Posterior vena cava (tissue), 2 donors: ENCODE results near the gene ANO10. TPM values are rescaled to one million over a fixed set of nuclear protein-coding genes. Genes with fewer than 3 reads are reported as not detected.
"Not testable (repeated sequence)": the region's sequence is repeated elsewhere in the genome, so short reads cannot be mapped to it uniquely, and the experiment has no call there.

ENCODE experiments used
- DNase-seq: peaks from one replicate; pipeline ENCODE4 v3.0.0-alpha.2; 2020; ENCODE audit warnings: low spot score
- intact Hi-C, 2 donors: fragments of 100-400 bp; cut with DNase I; formaldehyde crosslinking; loops; one replicate each; pipeline versions ENCODE4 v1.14.1 to v1.14.2; 2022 to 2023
- long read RNA-seq, 2 donors: library from polyadenylated mRNA; unstranded; transcript quantifications; one replicate each; pipeline ENCODE4 v2.0.0, GENCODE V29; 2020 to 2021
- total RNA-seq, 2 donors: library from RNA; stranded (reverse); fragmentation: NEBNext Ultra II Directional; extraction: Animal tissue kit (Norgen Biotek cat#: 25700); gene quantifications; one replicate each; pipeline ENCODE4 v1.2.1, GENCODE V29; 2021
- donor health status: DM: yes; HTN: yes; CAD: no.
- donor health status: DM: yes; HTN: yes; CAD: no.

Gene ANO10
- 10 to 100 TPM; 56.1 to 61.5 TPM for total RNA-seq
- long read RNA-seq, donor 1, transcript ANO10-201 (13 exons, 3,212 nt) = major isoform, 10 of 23 reads
- long read RNA-seq, donor 1, partial matches to known transcripts = 4 of 23 reads
- long read RNA-seq, donor 1, other reads (novel, unspliced or antisense) = 9 of 23 reads
- long read RNA-seq, donor 2, transcript ANO10-201 (13 exons, 3,212 nt) = major isoform, 63 of 144 reads
- long read RNA-seq, donor 2, transcript ANO10-203 (12 exons, 2,419 nt) = minor isoform, 18 of 144 reads
- long read RNA-seq, donor 2, partial matches to known transcripts = 25 of 144 reads
- long read RNA-seq, donor 2, other reads (novel, unspliced or antisense) = 35 of 144 reads

GRCh38 chr3:43621656-43622432 lies at the start of gene ANO10:
TSS of gene ANO10 (minus strand) at chr3:43622011. CDS start at chr3:43605852, 16,159 bp downstream.
- peak; percentile 100 for DNase-seq
- intact Hi-C loops = no loop called here

GRCh38 chr3:43670635-43671522 lies 49.1 kb upstream of the ANO10 start:
- DNase-seq = no peak
- intact Hi-C loops = no loop called here

- DNase-seq, intact Hi-C loops: not testable (repeated sequence)
Measured at GRCh38 chr3:43665011-43665410, 43.2 kb upstream of the ANO10 start.

GRCh38 chr3:43661376-43661775 lies 39.6 kb upstream of the ANO10 start:
- intact Hi-C loops = not testable (repeated sequence)

GRCh38 chr3:43659250-43659880 lies 37.6 kb upstream of the ANO10 start:
- DNase-seq = no peak
- intact Hi-C loops = no loop called here

More at GRCh38 chr3:43661376-43661775, 39.6 kb upstream of the ANO10 start:
- not testable (repeated sequence) for DNase-seq

GRCh38 chr3:43656390-43656789 lies 34.6 kb upstream of the ANO10 start:
- DNase-seq, intact Hi-C loops: not testable (repeated sequence)

- DNase-seq = no peak
- intact Hi-C loops = no loop called here
Measured at GRCh38 chr3:43650345-43650744, 28.5 kb upstream of the ANO10 start.

GRCh38 chr3:43649365-43649968 lies 27.7 kb upstream of the ANO10 start:
- intact Hi-C loops = no loop called here
- DNase-seq = no peak

GRCh38 chr3:43648957-43649356 lies 27.1 kb upstream of the ANO10 start:
- intact Hi-C loops = no loop called here
- no peak for DNase-seq

GRCh38 chr3:43647331-43648166 lies 25.7 kb upstream of the ANO10 start:
- no peak for DNase-seq
- intact Hi-C loops = no loop called here

GRCh38 chr3:43644443-43644842 lies 22.6 kb upstream of the ANO10 start:
- DNase-seq = no peak
- intact Hi-C loops = no loop called here

- DNase-seq = no peak
- intact Hi-C loops = no loop called here
Measured at GRCh38 chr3:43641306-43642114, 19.7 kb upstream of the ANO10 start.

- intact Hi-C loops = no loop called here
- no peak for DNase-seq
Measured at GRCh38 chr3:43640681-43641080, 18.9 kb upstream of the ANO10 start.

GRCh38 chr3:43638594-43639447 lies 17.0 kb upstream of the ANO10 start:
- intact Hi-C loops = no loop called here

GRCh38 chr3:43637702-43638101 lies 15.9 kb upstream of the ANO10 start:
- no peak for DNase-seq
- intact Hi-C loops = no loop called here

More at GRCh38 chr3:43638594-43639447, 17.0 kb upstream of the ANO10 start:
- DNase-seq = no peak

GRCh38 chr3:43632986-43633385 lies 11.2 kb upstream of the ANO10 start:
- DNase-seq = no peak
- intact Hi-C loops = no loop called here
